ENCODE results near the gene HPSE2.
"Not testable (repeated sequence)": the region's sequence is repeated elsewhere in the genome, so short reads cannot be mapped to it uniquely, and the experiment has no call there.

Gene HPSE2

DNA sequence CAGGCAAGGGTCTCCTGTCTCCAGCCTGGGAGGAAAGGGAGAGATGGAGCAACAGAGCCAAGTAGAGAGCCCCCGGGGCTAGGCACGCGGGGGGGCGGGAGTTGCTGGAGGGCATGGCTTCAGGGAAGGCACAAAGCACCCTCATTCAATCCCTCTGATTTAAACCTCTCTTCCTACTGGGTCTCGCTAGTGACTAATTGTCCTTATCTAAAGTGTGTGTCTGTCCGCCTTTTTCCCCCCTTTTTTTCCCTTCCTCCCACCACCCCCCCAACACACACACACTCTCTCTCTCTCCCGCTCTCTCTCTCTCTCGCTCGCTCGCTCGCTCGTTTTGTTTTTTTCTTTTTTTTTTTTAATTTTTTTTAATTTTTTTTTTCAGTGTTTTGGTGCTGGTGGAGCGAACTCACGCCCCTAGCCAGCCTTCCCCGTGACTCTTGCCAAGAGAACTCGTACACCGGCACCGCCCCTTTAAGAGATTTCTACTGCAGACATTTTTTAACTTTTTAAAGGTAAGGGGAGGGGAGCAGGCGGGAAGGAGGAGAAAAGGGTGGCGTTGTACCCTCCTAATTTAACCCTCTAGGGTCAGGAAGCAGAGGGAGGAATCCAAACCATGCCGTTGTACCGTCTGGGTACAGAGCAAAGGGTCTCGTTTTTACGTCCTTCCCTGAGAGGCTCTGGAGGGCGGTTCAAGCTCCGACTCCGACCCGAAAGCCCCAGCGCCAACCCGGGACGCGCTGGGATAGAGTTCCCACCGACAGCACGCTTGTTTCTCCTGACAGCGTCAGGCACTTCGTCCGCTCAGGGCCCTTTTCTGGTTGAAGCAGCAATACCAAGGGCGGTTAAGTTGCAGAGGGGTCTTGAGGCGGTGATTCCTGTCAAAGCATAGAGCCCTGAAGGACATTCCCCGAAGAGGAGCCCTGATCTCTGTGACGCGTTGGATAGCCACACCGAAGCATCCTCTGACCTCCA, at the start of gene HPSE2:
Gene HPSE2 (minus strand): TSS at position 195 of the 969 bp plus-strand sequence.
- no peaks in the 10 kb centered on the region for H3K9me3 ChIP-seq (ENCODE audit: control insufficient read depth, insufficient read depth, low read length)
- peaks cover 78% of the 10 kb centered on the region for H3K27me3 ChIP-seq (ENCODE audit: control insufficient read depth, insufficient read depth, low read length)

GRCh38 chr10:99280472-99280871, 44.8 kb upstream of the HPSE2 start:
- H3K4me3 ChIP-seq (ENCODE audit: low read depth, low read length), result no peak overlapping the region
- H3K4me1 ChIP-seq (ENCODE audit: control insufficient read depth, insufficient read depth, low read length), result peaks cover 9% of the 10 kb centered on the region
- no peak overlapping the region for H3K9ac ChIP-seq (ENCODE audit: low read depth, low read length)
- H3K27ac ChIP-seq (ENCODE audit: low read depth, low read length), result no peak overlapping the region
- H3K9me3 ChIP-seq (ENCODE audit: control insufficient read depth, insufficient read depth, low read length), result no peaks in the 10 kb centered on the region
- no peaks in the 10 kb centered on the region for H3K36me3 ChIP-seq (ENCODE audit: control insufficient read depth, insufficient read depth, low read length)
- no peaks in the 10 kb centered on the region for H3K27me3 ChIP-seq (ENCODE audit: control insufficient read depth, insufficient read depth, low read length)

More for the DNA sequence above, at the start of gene HPSE2:
- H3K4me1 ChIP-seq (ENCODE audit: control insufficient read depth, insufficient read depth, low read length), result peaks cover 30% of the 10 kb centered on the region
- H3K4me3 ChIP-seq (ENCODE audit: low read depth, low read length), result peak within 1 kb of the TSS; percentile 60
- H3K27ac ChIP-seq (ENCODE audit: low read depth, low read length), result no peak within 1 kb of the TSS
- no peak within 1 kb of the TSS for H3K9ac ChIP-seq (ENCODE audit: low read depth, low read length)
- no peaks in the 10 kb centered on the region for H3K36me3 ChIP-seq (ENCODE audit: control insufficient read depth, insufficient read depth, low read length)

- Histone ChIP-seq H3K27me3 (ENCODE audit: control insufficient read depth, insufficient read depth, low read length) (no peaks in the 10 kb centered on the region), H3K4me1 (ENCODE audit: control insufficient read depth, insufficient read depth, low read length) (peaks cover 9% of the 10 kb centered on the region), H3K36me3 (ENCODE audit: control insufficient read depth, insufficient read depth, low read length) (no peaks in the 10 kb centered on the region), H3K9ac (ENCODE audit: low read depth, low read length) (no peak overlapping the region), H3K27ac (ENCODE audit: low read depth, low read length) (no peak overlapping the region), H3K4me3 (ENCODE audit: low read depth, low read length) (no peak overlapping the region), H3K9me3 (ENCODE audit: control insufficient read depth, insufficient read depth, low read length) (no peaks in the 10 kb centered on the region)
Observed at GRCh38 chr10:99279626-99280111, 44.0 kb upstream of the HPSE2 start.

GRCh38 chr10:99276848-99277486, 41.3 kb upstream of the HPSE2 start:
- Histone ChIP-seq H3K27ac (ENCODE audit: low read depth, low read length) (no peak overlapping the region), H3K27me3 (ENCODE audit: control insufficient read depth, insufficient read depth, low read length) (no peaks in the 10 kb centered on the region), H3K9ac (ENCODE audit: low read depth, low read length) (no peak overlapping the region), H3K4me3 (ENCODE audit: low read depth, low read length) (no peak overlapping the region), H3K9me3 (ENCODE audit: control insufficient read depth, insufficient read depth, low read length) (no peaks in the 10 kb centered on the region), H3K36me3 (ENCODE audit: control insufficient read depth, insufficient read depth, low read length) (no peaks in the 10 kb centered on the region), H3K4me1 (ENCODE audit: control insufficient read depth, insufficient read depth, low read length) (peaks cover 9% of the 10 kb centered on the region)

DNA sequence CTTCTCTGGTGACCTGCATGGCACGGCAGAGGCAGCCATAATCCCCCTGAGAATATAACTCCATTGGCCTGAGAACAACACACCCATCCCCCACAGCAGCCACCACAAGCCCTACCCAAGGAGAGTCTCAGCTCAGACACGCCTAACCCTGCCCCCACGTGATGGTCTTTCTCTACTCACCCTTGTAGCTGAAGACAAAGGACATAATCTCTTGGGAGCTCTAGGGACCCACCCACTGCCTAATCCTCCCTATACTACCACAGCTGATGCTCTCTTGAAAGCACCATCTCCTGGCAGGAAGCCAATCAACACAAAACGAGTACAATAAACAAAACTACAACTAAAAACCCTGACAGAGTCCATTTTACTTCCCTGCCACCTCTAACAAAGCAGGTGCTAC, 30.7 kb upstream of the HPSE2 start:
- no peak overlapping the region for H3K4me3 ChIP-seq (ENCODE audit: low read depth, low read length)
- peak overlapping the region; percentile 32 for H3K27ac ChIP-seq (ENCODE audit: low read depth, low read length)
- no peaks in the 10 kb centered on the region for H3K9me3 ChIP-seq (ENCODE audit: control insufficient read depth, insufficient read depth, low read length)
- H3K4me1 ChIP-seq (ENCODE audit: control insufficient read depth, insufficient read depth, low read length), result no peaks in the 10 kb centered on the region
- no peaks in the 10 kb centered on the region for H3K27me3 ChIP-seq (ENCODE audit: control insufficient read depth, insufficient read depth, low read length)
- no peaks in the 10 kb centered on the region for H3K36me3 ChIP-seq (ENCODE audit: control insufficient read depth, insufficient read depth, low read length)
- no peak overlapping the region for H3K9ac ChIP-seq (ENCODE audit: low read depth, low read length)

GRCh38 chr10:99248824-99249223, 13.2 kb upstream of the HPSE2 start:
- Histone ChIP-seq H3K9me3 (ENCODE audit: control insufficient read depth, insufficient read depth, low read length) (peaks cover 17% of the 10 kb centered on the region), H3K9ac (ENCODE audit: low read depth, low read length) (no peak overlapping the region), H3K36me3 (ENCODE audit: control insufficient read depth, insufficient read depth, low read length) (no peaks in the 10 kb centered on the region), H3K27ac (ENCODE audit: low read depth, low read length) (no peak overlapping the region), H3K4me1 (ENCODE audit: control insufficient read depth, insufficient read depth, low read length) (no peaks in the 10 kb centered on the region), H3K4me3 (ENCODE audit: low read depth, low read length) (no peak overlapping the region), H3K27me3 (ENCODE audit: control insufficient read depth, insufficient read depth, low read length) (no peaks in the 10 kb centered on the region)

DNA sequence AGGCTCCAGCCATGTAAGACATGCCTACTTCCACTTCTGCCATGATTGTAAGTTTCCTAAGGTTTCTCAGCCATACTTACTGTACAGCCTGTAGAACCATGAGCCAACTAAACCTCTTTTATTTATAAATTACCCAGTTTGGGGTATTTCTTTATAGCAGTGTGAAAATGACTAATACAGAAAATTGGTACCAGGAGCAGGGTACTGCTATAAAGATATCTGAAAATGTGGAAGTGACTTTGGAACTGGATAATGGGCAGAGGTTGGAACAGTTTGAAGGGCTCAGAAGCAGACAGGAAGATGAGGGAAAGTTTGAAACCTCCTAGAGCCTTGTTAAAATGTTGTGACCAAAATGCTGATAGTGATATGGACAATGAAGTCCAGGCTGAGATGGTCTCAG, 12.2 kb upstream of the HPSE2 start:
- H3K9ac ChIP-seq (ENCODE audit: low read depth, low read length); H3K36me3 ChIP-seq (ENCODE audit: control insufficient read depth, insufficient read depth, low read length); H3K27ac ChIP-seq (ENCODE audit: low read depth, low read length); H3K4me1 ChIP-seq (ENCODE audit: control insufficient read depth, insufficient read depth, low read length); H3K27me3 ChIP-seq (ENCODE audit: control insufficient read depth, insufficient read depth, low read length); H3K4me3 ChIP-seq (ENCODE audit: low read depth, low read length): not testable (repeated sequence)
- H3K9me3 ChIP-seq (ENCODE audit: control insufficient read depth, insufficient read depth, low read length), result peaks cover 17% of the 10 kb centered on the region

GRCh38 chr10:99236627-99237309, 1.1 kb upstream of the HPSE2 start:
- H3K9me3 ChIP-seq (ENCODE audit: control insufficient read depth, insufficient read depth, low read length), result no peaks in the 10 kb centered on the region
- H3K4me1 ChIP-seq (ENCODE audit: control insufficient read depth, insufficient read depth, low read length), result peaks cover 25% of the 10 kb centered on the region
- H3K36me3 ChIP-seq (ENCODE audit: control insufficient read depth, insufficient read depth, low read length), result no peaks in the 10 kb centered on the region
- peaks cover 70% of the 10 kb centered on the region for H3K27me3 ChIP-seq (ENCODE audit: control insufficient read depth, insufficient read depth, low read length)
- H3K9ac ChIP-seq (ENCODE audit: low read depth, low read length), result no peak overlapping the region
- peak overlapping the region; percentile 60 for H3K4me3 ChIP-seq (ENCODE audit: low read depth, low read length)
- H3K27ac ChIP-seq (ENCODE audit: low read depth, low read length), result no peak overlapping the region

- Histone ChIP-seq H3K9me3 (ENCODE audit: control insufficient read depth, insufficient read depth, low read length) (no peaks in the 10 kb centered on the region), H3K27ac (ENCODE audit: low read depth, low read length) (no peak overlapping the region), H3K36me3 (ENCODE audit: control insufficient read depth, insufficient read depth, low read length) (no peaks in the 10 kb centered on the region), H3K9ac (ENCODE audit: low read depth, low read length) (no peak overlapping the region), H3K4me1 (ENCODE audit: control insufficient read depth, insufficient read depth, low read length) (peaks cover 30% of the 10 kb centered on the region), H3K27me3 (ENCODE audit: control insufficient read depth, insufficient read depth, low read length) (peaks cover 88% of the 10 kb centered on the region), H3K4me3 (ENCODE audit: low read depth, low read length) (peak overlapping the region; percentile 60)
Observed at GRCh38 chr10:99234791-99235657, 628 bp downstream of the HPSE2 start.
